ENCODE data around the gene RPL18. TPM values are rescaled to one million over a fixed set of nuclear protein-coding genes. Genes with fewer than 3 reads are reported as not detected.
A peak's percentile ranks its signal among the peaks of the same experiment; 100 is the strongest.

RPL18 gene
- total RNA-seq, 1 donor from 2014 or later: 1,586 TPM

GRCh38 chr19:48614436-48615230 is 4.3 kb downstream of the RPL18 start, which contains the start of gene FAM83E:
Gene FAM83E (minus strand): TSS chr19:48615076. CDS start chr19:48613372, 1,704 bp downstream.
- Mint-ChIP-seq H3K4me3 (peak within 1 kb of the TSS; percentile 13), H3K27me3 (ENCODE audit: low read depth) (no peaks in the 10 kb centered on the region), H3K36me3 (peaks cover 5% of the 10 kb centered on the region), H3K4me1 (peaks cover 31% of the 10 kb centered on the region), H3K9me3 (no peaks in the 10 kb centered on the region), H3K27ac (peak within 1 kb of the TSS; percentile 43)
- TF ChIP-seq CTCF (IDR thresholded peaks at IDR 0.05; ENCODE audit: unreplicated experiment): no peak
- DNase-seq (ENCODE audit: low spot score in 2 of 2, unreplicated experiment in 2 of 2): no peak

GRCh38 chr19:48613852-48614435 is 5.0 kb downstream of the RPL18 start:
- Mint-ChIP-seq H3K27me3 (ENCODE audit: low read depth) (no peaks in the 10 kb centered on the region), H3K4me3 (no peak overlapping the region), H3K9me3 (no peaks in the 10 kb centered on the region), H3K36me3 (peaks cover 5% of the 10 kb centered on the region), H3K27ac (peak overlapping the region; percentile 43), H3K4me1 (peaks cover 29% of the 10 kb centered on the region)
- DNase-seq (ENCODE audit: low spot score in 2 of 2, unreplicated experiment in 2 of 2): no peak
- no peak for TF ChIP-seq CTCF (IDR thresholded peaks at IDR 0.05; ENCODE audit: unreplicated experiment)

GRCh38 chr19:48613024-48613851 is 5.7 kb downstream of the RPL18 start:
- no peak overlapping the region for H3K4me3 Mint-ChIP-seq
- no peak for TF ChIP-seq CTCF (IDR thresholded peaks at IDR 0.05; ENCODE audit: unreplicated experiment)
- no peaks in the 10 kb centered on the region for H3K27me3 Mint-ChIP-seq (ENCODE audit: low read depth)
- no peak for DNase-seq (ENCODE audit: low spot score in 2 of 2, unreplicated experiment in 2 of 2)
- H3K36me3 Mint-ChIP-seq: peaks cover 5% of the 10 kb centered on the region
- H3K9me3 Mint-ChIP-seq: no peaks in the 10 kb centered on the region
- H3K27ac Mint-ChIP-seq: no peak overlapping the region
- peaks cover 26% of the 10 kb centered on the region for H3K4me1 Mint-ChIP-seq

GRCh38 chr19:48611872-48612271 is 7.1 kb downstream of the RPL18 start:
- no peak for DNase-seq (ENCODE audit: low spot score in 2 of 2, unreplicated experiment in 2 of 2)
- TF ChIP-seq CTCF (IDR thresholded peaks at IDR 0.05; ENCODE audit: unreplicated experiment): no peak
- no peak overlapping the region for H3K27ac Mint-ChIP-seq
- H3K4me3 Mint-ChIP-seq: no peak overlapping the region
- peaks cover 5% of the 10 kb centered on the region for H3K36me3 Mint-ChIP-seq
- H3K9me3 Mint-ChIP-seq: no peaks in the 10 kb centered on the region
- peaks cover 12% of the 10 kb centered on the region for H3K4me1 Mint-ChIP-seq
- no peaks in the 10 kb centered on the region for H3K27me3 Mint-ChIP-seq (ENCODE audit: low read depth)

GRCh38 chr19:48609571-48610108 is 9.3 kb downstream of the RPL18 start:
- no peak for DNase-seq (ENCODE audit: low spot score in 2 of 2, unreplicated experiment in 2 of 2)
- H3K4me1 Mint-ChIP-seq: no peaks in the 10 kb centered on the region
- H3K27ac Mint-ChIP-seq: no peak overlapping the region

More at GRCh38 chr19:48609571-48610108, 9.3 kb downstream of the RPL18 start:
- H3K9me3 Mint-ChIP-seq: no peaks in the 10 kb centered on the region
- no peaks in the 10 kb centered on the region for H3K27me3 Mint-ChIP-seq (ENCODE audit: low read depth)
- no peak overlapping the region for H3K4me3 Mint-ChIP-seq
- no peaks in the 10 kb centered on the region for H3K36me3 Mint-ChIP-seq
- TF ChIP-seq CTCF (IDR thresholded peaks at IDR 0.05; ENCODE audit: unreplicated experiment): no peak
